Rectal smooth muscle tissue (tissue), 1 donor: ENCODE data around the gene REEP5.
"Not testable (repeated sequence)": the region's sequence is repeated elsewhere in the genome, so short reads cannot be mapped to it uniquely, and the experiment has no call there.

ENCODE experiments used
- H3K27ac ChIP-seq: one replicate; pipeline ENCODE4 v1.7.0; 2013; ENCODE audit warnings: low read depth, low read length, inconsistent platforms
- H3K27me3 ChIP-seq: one replicate; pipeline ENCODE4 v1.7.0; 2013; ENCODE audit warnings: low read length; ENCODE audit not compliant: control insufficient read depth, insufficient read depth
- H3K36me3 ChIP-seq: one replicate; pipeline ENCODE4 v1.7.0; 2013; ENCODE audit warnings: low read length; ENCODE audit not compliant: control insufficient read depth, insufficient read depth
- H3K4me1 ChIP-seq: one replicate; pipeline ENCODE4 v1.7.0; 2013; ENCODE audit warnings: low read length; ENCODE audit not compliant: control insufficient read depth, insufficient read depth
- H3K4me3 ChIP-seq: one replicate; pipeline ENCODE4 v1.7.0; 2013; ENCODE audit warnings: low read length
- H3K9ac ChIP-seq: one replicate; pipeline ENCODE4 v1.7.0; 2013; ENCODE audit warnings: low read length

Gene REEP5

DNA sequence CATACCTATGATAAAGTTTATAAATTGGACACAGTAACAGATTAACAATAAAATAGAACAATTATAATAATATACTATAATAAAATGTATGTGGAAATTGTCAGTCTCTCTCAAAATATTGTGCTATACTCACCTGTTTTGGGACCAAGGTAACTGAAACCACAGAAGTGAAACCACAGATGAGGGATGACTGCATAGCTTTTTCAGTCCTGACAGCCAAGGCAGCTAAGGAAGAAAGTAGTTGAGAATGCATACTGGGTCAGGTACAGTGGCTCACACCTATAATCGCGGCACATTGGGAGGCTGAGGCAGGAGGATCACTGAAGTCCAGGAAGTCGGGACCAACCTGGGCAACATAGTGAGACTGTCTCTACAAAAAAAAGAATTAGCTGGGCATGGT is 52.1 kb downstream of the REEP5 start:
- Histone ChIP-seq H3K4me1 (no peaks in the 10 kb centered on the region), H3K36me3 (peaks cover 19% of the 10 kb centered on the region), H3K9ac (no peak overlapping the region), H3K27ac (no peak overlapping the region), H3K27me3 (no peaks in the 10 kb centered on the region), H3K4me3 (no peak overlapping the region)

- H3K4me3 ChIP-seq = no peak overlapping the region
- peaks cover 27% of the 10 kb centered on the region for H3K36me3 ChIP-seq
- no peak overlapping the region for H3K27ac ChIP-seq
- H3K27me3 ChIP-seq = no peaks in the 10 kb centered on the region
- no peak overlapping the region for H3K9ac ChIP-seq
- peaks cover 2% of the 10 kb centered on the region for H3K4me1 ChIP-seq
Measured at GRCh38 chr5:112867411-112867810, 54.6 kb downstream of the REEP5 start.

DNA sequence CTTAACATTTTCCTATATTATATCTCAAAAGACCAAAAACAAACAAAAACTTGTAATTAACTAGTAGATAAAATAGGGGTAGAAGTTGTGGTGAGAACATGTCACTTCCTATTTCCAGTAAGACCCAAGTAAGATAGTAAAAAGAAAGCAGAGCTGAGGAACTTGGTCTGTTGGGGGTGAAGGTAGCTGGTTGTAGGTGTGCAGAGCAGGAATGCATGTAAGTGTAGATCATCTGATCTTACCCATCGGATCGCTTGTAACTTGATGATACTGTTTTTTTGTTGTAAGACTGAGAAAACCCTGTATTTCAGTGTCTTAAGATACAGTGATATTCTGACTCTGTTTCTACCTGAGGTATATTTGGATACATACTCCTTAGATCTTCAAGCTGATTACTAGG is 55.3 kb downstream of the REEP5 start:
- no peak overlapping the region for H3K27ac ChIP-seq
- H3K36me3 ChIP-seq = peaks cover 27% of the 10 kb centered on the region
- H3K27me3 ChIP-seq = no peaks in the 10 kb centered on the region
- no peak overlapping the region for H3K4me3 ChIP-seq
- H3K9ac ChIP-seq = no peak overlapping the region
- H3K4me1 ChIP-seq = peaks cover 7% of the 10 kb centered on the region

DNA sequence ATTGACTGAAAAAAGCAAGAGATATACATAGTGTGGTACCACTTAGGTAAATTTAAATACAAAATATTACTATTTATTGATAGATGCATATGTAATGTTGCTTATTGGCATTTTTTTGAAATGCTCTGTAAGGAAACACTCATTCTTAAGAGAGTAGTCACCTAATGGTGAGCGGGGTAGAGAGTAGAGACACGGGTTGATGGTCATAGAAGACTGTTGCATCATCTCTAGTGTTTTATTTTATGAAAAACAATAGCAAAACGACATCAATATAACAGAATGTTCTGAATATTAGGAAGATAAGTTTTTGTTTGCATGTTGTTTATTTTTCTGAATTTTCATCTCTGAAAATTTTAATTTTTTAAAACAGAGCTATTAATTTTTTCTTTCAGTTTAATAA is 56.9 kb downstream of the REEP5 start:
- Histone ChIP-seq H3K27ac (no peak overlapping the region), H3K27me3 (no peaks in the 10 kb centered on the region), H3K4me3 (no peak overlapping the region), H3K9ac (no peak overlapping the region), H3K4me1 (peaks cover 7% of the 10 kb centered on the region), H3K36me3 (peaks cover 23% of the 10 kb centered on the region)

DNA sequence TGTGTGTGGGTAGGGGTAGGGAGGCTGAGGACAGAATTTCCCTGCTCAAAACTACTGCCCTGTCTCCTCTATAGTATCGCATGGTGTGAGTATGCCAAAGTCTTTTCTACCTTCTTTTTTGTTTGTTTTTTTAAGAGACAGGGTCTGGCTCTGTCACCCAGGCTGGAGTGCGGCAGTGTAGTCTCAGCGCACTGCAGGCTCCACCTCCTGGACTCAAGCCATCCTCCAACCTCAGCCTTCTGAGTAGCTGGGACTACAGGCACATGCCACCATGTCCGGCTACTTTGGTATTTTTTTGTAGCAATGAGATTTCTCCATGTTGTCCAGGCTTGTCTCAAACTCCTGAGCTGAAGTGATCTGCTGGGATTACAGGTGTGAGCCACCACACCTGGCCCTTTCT is 58.5 kb downstream of the REEP5 start:
- Histone ChIP-seq H3K27ac (no peak overlapping the region), H3K4me3 (no peak overlapping the region), H3K9ac (no peak overlapping the region)

GRCh38 chr5:112862085-112862484 is 59.9 kb downstream of the REEP5 start:
- H3K4me1 ChIP-seq = peaks cover 7% of the 10 kb centered on the region
- H3K4me3 ChIP-seq = peak overlapping the region; percentile 81
- H3K9ac ChIP-seq = peak overlapping the region; percentile 60
- H3K27ac ChIP-seq = peak overlapping the region; percentile 70
- peaks cover 14% of the 10 kb centered on the region for H3K36me3 ChIP-seq
- no peaks in the 10 kb centered on the region for H3K27me3 ChIP-seq

More for the DNA sequence above, 58.5 kb downstream of the REEP5 start:
- peaks cover 7% of the 10 kb centered on the region for H3K4me1 ChIP-seq
- H3K27me3 ChIP-seq = no peaks in the 10 kb centered on the region
- peaks cover 19% of the 10 kb centered on the region for H3K36me3 ChIP-seq

DNA sequence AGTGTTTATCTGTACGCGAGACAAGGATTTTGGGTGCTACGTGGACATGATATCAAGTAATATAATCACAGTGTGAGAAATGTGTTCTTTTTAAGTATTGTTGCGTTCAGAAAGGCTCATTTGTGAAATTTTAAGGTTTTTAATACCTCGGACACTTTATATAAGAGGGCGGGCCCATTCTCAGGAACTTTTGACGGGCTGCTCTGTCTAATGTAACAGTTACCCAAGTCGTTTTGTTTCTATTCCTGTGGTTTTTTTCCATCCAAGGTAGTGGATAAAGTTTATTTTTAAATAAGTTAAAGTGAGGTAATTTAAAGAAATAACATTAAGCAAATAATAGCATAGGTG is 60.4 kb downstream of the REEP5 start:
- H3K36me3 ChIP-seq = peaks cover 12% of the 10 kb centered on the region
- peaks cover 7% of the 10 kb centered on the region for H3K4me1 ChIP-seq
- peak overlapping the region; percentile 81 for H3K4me3 ChIP-seq
- H3K9ac ChIP-seq = peak overlapping the region; percentile 60
- peak overlapping the region; percentile 70 for H3K27ac ChIP-seq
- H3K27me3 ChIP-seq = no peaks in the 10 kb centered on the region

- H3K9ac ChIP-seq = peak within 1 kb of the TSS; percentile 60
- H3K27me3 ChIP-seq = no peaks in the 10 kb centered on the region
- H3K4me1 ChIP-seq = peaks cover 7% of the 10 kb centered on the region
- H3K27ac ChIP-seq = peak within 1 kb of the TSS; percentile 70
- H3K4me3 ChIP-seq = peak within 1 kb of the TSS; percentile 81
- H3K36me3 ChIP-seq = peaks cover 7% of the 10 kb centered on the region
Measured at GRCh38 chr5:112860929-112861637, 60.9 kb downstream of the REEP5 start, which contains the start of gene SRP19. Gene SRP19, plus strand, starts transcription at chr5:112861287. Its CDS starts 90 bp downstream, at chr5:112861377.

- not testable (repeated sequence) for H3K36me3 ChIP-seq, H3K4me1 ChIP-seq, H3K27me3 ChIP-seq
- peak overlapping the region; percentile 81 for H3K4me3 ChIP-seq
- peak overlapping the region; percentile 6 for H3K9ac ChIP-seq
- H3K27ac ChIP-seq = peak overlapping the region; percentile 61
Measured at GRCh38 chr5:112860571-112860928, 61.5 kb downstream of the REEP5 start.

- Histone ChIP-seq H3K9ac (no peak overlapping the region), H3K36me3 (no peaks in the 10 kb centered on the region), H3K4me1 (peaks cover 7% of the 10 kb centered on the region), H3K27me3 (no peaks in the 10 kb centered on the region), H3K27ac (no peak overlapping the region), H3K4me3 (no peak overlapping the region)
Measured at GRCh38 chr5:112857866-112858265, 64.2 kb downstream of the REEP5 start.

DNA sequence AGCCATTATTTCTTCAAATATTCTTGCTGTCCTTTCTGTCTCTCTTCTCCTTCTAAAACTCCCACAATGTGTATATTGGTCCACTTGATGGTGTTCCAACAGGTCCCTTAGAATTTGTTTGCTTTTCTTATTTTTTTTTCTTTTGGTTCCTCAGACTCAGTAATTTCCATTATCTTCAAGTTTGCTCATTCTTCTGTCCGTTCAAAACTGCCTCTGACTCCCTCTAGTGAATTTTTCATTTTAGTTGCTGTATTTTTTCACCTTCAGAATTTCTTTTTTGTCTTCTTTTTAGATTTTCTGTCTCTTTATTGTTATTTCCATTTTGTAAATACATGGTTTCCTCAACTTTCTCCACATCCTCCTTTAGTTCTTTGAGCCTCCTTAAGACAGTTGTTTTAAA is 67.4 kb downstream of the REEP5 start:
- H3K27ac ChIP-seq = no peak overlapping the region
- H3K4me1 ChIP-seq = no peaks in the 10 kb centered on the region
- H3K27me3 ChIP-seq = no peaks in the 10 kb centered on the region
- no peak overlapping the region for H3K4me3 ChIP-seq
- H3K36me3 ChIP-seq = no peaks in the 10 kb centered on the region
- H3K9ac ChIP-seq = no peak overlapping the region

GRCh38 chr5:112849912-112850311 is 72.1 kb downstream of the REEP5 start:
- no peaks in the 10 kb centered on the region for H3K36me3 ChIP-seq
- H3K4me3 ChIP-seq = no peak overlapping the region

DNA sequence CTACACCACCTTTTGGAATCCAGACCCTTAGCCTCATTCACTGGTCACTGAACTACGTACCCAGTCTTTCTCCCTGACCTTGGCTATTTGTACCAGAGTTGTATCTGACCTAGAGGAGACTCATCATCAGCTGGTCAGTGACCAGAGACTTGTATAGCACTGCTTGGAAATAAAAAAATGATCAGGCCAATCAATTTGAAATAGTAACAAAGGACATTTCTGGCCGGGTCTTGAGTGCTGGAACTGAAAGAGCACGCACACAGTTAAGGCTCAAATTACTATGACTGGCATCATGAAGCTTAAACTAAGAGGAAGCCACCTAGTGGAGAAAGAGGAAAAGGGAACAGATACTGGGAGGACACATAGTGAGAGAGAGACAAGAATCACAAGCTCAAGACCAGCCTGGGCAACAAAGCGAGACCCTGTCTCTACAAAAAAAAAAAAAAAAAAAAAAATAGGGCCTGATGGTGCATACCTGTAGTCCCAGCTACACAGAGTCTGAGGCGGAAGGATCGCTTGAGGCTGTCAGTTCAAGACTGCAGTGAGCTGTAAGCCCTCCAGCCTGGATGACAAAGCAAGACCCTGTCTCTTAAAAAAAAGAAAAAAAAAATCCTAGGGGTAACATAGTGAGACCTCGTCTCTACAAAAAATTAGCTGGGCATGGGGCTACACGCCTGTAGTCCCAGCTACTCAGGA is 73.8 kb downstream of the REEP5 start:
- no peak overlapping the region for H3K27ac ChIP-seq
- no peak overlapping the region for H3K9ac ChIP-seq
- H3K4me3 ChIP-seq = no peak overlapping the region
- no peaks in the 10 kb centered on the region for H3K36me3 ChIP-seq
- no peaks in the 10 kb centered on the region for H3K27me3 ChIP-seq
- no peaks in the 10 kb centered on the region for H3K4me1 ChIP-seq

More at GRCh38 chr5:112849912-112850311, 72.1 kb downstream of the REEP5 start:
- Histone ChIP-seq H3K9ac (no peak overlapping the region), H3K27me3 (no peaks in the 10 kb centered on the region), H3K4me1 (no peaks in the 10 kb centered on the region), H3K27ac (no peak overlapping the region)
